ENCODE data around the gene CFAP46.

Gene CFAP46

DNA sequence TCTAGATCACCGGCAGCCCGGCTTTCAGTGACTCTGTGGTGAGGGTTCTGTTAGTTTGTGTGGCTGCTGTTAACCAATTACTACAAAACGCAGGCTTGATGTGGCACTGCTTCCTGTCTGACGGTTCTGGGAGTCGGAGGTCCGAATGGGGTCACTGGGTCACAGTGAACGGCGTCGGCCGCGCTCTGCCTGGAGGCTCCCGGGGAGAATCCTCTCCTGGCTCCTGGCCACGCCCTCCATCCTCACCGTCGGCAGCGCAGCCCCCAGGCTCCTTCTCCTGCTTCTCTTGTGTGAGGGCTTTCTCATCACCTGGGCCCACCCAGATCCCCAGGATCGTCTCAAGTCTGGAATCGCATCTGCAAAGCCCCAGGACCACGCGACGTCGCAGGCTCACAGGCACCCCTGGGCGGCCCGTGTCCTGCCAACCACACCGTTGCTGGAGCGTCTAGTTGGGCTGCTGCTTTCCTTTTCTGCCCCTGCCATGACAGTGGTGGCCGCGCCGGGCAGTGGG is 124.6 kb downstream of the CFAP46 start:
- DNase-seq: no peak

GRCh38 chr10:132816718-132817117 is 125.7 kb downstream of the CFAP46 start:
- no peak for DNase-seq

- DNase-seq: no peak
Observed at GRCh38 chr10:132815168-132815857, 127.1 kb downstream of the CFAP46 start.

DNA sequence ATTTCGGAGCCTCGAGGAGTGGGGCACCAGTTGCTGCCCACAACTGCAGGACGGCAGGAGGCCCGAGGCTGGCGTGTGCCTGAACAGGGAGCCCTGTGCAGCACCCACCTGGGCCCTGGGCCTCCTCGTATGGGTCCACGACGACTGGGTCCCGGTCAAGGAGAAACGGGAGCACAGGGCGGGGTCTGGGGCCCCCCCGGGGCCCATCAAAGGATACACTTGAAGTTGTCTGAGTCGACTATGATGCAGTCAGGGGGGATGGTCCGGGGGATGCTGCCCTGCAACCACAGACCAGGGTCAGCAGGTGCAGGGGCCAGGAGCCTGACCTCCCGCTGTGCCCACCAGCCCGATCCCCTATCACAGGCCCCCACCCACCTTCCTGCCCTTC is 127.9 kb downstream of the CFAP46 start:
- DNase-seq: no peak

- DNase-seq: no peak
Observed at GRCh38 chr10:132813560-132814468, 128.6 kb downstream of the CFAP46 start.

- no peak for DNase-seq
Observed at GRCh38 chr10:132813001-132813401, 129.4 kb downstream of the CFAP46 start.

DNA sequence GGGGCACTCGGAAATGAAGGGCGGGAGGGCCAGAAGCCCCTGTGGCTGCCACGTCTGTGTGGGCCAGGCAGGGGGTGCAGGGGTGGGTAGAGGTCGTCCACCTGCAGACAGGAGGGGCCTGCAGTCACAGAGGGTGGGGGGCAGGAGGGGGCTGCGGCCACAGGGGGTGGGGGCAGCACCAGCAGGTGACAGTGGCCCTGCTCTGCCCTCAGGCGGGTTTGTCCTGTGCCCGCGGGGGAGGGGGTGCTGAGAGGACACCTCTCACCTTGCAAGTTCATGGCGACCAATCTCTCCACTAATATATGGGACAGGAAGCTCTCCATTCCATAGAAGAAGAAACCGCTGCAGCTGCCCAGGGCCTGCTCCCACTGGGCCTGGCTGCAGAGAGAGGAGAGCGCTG is 129.8 kb downstream of the CFAP46 start:
- DNase-seq: no peak

DNA sequence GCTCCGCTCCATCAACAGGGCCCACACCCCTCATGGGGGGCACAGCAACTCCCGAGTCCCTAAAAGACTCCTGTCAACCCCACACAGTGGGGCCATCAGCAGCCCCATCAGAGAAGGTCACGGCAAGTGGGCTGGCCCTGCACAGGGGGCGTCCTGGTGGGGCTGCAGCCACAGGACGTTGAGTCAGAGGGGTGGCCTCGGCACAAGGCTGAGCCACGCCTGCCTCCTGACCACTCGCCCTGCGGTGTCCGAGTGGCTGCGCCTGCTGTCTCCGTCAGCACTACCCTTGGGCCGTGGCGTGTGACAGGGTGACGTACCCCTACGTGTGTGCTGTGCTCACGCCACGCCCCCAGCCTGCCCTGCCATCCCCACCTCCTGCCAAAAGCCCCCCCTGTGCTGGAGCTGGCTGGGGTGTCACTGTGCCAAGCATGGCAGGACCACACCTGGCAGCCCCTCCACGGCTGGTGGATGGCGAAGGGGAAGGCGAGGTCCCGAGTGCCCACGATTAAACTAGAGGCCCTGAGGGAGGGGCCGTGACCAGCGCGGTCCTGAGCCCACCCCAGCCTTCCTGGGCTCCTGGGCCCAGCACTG is 130.4 kb downstream of the CFAP46 start:
- DNase-seq: no peak

- no peak for DNase-seq
Observed at GRCh38 chr10:132810807-132811700, 131.3 kb downstream of the CFAP46 start.

- DNase-seq: no peak
Observed at GRCh38 chr10:132810141-132810806, 132.1 kb downstream of the CFAP46 start.

DNA sequence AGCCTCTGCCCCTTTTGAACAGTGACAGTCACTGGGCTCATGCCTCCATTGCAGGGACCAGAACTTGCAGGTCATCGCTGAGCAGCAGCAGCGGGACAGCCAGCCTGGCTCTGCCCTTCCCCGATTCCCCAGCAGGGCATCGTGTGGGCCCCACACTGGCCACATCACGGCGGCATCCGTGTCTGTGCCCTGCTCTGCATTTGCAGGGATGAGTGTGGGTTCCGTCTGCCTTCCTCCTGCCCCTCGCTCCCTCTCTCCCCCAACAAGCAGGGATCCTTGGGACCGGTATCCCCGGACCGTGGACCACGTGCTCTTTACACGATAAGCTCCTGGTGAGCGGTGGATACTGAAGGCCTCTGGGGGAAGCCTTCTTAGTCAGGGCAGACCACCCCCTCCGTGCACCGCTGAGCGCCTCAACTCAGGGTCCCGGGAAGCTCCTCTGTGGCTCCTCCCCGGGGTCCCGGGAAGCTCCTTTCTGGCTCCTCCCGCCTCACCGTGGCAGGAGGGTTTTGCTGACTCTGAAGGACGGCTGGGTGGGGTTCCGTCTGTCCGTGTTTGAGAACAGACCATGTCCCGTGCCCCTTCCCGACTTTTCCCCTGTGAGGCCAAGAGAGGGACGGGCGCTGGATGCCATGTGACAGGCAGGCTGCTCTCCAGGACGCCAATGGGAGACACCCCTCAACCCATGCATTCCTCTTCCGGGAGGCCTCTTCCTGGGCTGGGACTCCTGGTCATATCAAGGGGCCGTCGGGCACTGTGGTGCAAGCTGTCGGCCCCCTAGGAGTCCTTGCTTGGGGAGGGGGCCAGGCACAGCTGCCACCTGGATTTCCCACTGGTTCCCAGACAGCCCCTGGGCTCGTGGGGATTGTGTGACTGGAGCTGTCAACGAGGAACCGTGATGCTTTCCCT is 132.9 kb downstream of the CFAP46 start:
- DNase-seq: no peak

DNA sequence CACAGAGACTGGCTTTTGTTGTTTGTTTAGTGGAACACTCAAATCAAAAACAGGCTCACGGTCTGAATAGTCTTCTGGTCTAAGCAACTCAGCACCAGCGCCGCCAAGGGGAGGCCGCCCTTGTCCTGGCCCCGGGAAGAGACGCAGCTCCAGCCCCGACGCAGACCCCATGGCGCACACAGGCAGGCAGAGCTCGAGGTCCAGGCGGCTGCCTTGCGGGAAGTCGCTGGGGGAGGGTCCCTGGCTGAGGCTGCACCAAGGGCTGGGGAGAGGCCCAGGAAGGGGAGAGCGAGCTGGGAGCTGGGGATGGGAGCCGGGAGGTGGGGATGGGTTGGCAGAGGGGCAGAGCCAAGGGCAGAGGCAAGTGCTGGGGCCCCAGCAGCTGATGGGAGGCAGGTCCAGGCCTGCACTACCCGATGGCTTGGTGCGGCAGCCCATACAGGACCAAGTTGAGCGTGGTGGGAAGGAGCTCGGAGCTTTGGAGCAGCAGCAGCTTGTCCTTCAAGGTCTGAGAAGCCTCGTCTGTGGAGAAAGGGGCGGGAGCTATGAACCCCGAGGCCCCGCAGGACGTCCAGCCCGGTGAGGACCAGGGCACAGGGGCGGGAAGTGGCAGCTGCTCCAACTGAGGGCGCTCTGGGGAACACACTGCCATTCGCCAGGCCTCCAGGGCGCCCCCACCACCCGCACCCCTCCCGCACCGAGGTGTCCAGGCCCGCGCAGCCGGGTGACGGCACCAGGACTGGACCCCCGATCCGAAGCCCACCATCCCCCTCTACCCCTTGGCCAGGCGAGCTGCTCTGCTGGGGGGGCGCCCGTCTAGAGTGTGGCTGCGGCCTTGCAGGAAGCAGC is 133.8 kb downstream of the CFAP46 start:
- DNase-seq: no peak

GRCh38 chr10:132807621-132808049 is 134.7 kb downstream of the CFAP46 start:
- no peak for DNase-seq

DNA sequence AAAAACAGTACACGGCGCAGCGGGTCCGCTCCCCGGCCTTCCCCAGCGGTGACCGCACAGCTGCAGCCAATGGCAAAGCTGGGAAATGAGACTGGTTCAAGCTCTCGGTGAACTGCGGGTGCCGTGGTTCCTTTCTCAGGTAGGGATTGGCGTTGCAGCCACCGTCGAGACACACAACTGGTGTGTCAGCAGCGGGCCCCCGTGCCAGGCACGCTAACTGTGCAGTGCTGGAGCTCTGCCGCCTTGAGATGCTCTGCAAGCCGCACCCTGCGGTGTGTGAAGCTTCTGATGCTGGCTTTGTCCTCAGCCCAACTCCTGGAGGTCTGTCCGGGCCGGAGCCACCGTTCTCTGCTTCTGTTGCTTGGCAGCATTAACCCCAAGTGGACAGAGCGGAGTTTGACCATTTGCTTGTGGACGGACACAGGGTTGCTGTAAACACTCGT is 135.8 kb downstream of the CFAP46 start:
- no peak for DNase-seq

DNA sequence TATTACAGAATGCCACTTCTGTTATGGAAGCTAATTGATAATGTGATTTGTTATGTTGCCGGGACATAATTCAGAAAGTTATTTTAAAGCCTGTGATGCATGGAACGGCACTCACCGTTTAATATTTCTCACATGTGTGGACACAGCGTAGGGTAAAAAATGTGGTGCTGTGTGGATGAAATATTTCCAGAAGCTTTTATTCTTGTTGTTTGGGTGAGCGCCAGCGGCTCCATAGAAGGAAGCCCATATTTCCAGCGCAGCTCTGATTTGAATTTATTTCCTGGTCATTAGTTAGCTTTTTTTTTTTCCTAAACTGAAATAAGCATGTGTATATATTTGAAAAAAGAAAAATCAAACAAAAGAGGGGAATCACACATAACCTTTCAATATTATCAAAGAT is 136.3 kb downstream of the CFAP46 start:
- DNase-seq: no peak

DNA sequence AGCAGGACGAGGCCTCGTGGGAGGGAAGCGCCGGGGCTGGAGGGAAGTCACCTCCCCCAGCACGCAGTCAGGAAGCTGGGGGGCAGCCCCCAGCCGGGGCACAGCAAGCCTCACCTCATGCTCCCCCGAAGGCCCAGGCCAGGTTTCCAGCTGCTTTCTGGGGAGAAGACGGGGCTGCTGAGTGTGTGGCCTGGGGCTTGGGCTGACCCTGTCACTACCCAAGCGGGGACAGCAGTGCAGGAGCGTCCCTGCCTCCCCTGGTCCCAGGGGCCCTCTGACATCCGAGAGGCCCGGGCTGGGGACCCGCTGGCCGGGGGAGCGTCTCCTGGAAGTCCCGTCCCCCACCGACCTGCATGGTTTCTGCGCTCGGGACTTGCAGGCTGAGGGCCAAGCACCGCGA is 136.8 kb downstream of the CFAP46 start:
- DNase-seq: no peak

DNA sequence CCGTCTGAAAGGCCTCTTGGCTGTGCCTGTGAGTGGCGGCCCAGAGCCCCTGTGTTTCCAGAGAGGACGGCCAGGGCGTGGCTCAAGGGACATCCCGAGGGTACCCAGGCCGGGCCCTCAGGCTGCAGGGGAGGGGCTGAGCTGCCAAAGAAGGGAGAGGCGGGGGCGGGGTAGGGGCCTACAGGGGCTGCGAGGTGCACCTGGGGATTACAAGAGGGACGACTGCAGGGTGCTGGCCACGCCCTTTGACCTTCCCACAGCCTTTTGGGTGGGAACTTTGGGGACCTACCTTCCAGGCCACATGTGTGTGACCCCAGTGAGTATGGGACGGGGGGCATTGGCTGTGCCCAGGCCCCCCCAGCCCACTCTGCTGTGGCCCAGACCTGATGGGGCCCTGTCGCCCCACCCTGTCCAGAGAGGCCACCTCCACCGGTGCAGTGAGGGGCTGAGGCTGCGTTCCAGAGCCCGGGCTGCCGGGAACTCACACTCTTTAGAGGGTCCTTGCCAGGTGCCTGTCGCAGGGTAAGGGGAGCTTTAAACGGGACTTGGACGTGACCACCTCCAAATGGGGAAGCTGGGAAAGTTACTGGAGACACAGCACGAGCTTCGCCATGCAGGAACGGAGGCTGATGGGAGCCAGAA is 137.5 kb downstream of the CFAP46 start:
- DNase-seq: no peak

DNA sequence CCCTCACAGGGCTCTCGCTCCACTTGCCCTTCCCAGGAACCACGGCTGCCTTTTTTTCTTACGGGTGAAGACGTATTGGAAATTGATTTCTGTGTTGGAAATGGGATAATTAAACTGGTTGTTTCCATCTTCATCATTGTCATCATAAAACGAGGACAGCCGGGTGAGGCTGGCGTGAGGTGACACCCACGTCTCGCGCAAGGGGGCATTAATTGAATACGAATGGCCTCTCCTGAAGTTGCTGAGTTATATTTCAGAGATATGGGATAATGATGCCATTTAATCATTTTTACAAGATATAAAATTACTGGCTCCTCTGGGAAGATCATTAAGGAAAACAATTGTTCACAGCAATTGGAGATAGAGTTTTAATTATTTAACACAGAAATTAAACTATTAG is 138.1 kb downstream of the CFAP46 start:
- DNase-seq: no peak
